ENCODE data around the gene AKAP13. TPM values are rescaled to one million over a fixed set of nuclear protein-coding genes. Genes with fewer than 3 reads are reported as not detected.

AKAP13 gene
- total and polyA plus RNA-seq, 9 donors = 45.3 to 190 (median 98.6) TPM

GRCh38 chr15:85353516-85353915, 26.9 kb upstream of the AKAP13 start:
- Histone ChIP-seq H3K27me3 (no peaks in the 10 kb centered on the region), H3K4me3 (no peak overlapping the region), H3K27ac (no peak overlapping the region), H3K36me3 (no peaks in the 10 kb centered on the region), H3K9me3 (no peaks in the 10 kb centered on the region), H3K4me1 (ENCODE audit: insufficient read depth) (no peaks in the 10 kb centered on the region)
- no peak for DNase-seq
- TF ChIP-seq POLR2A (IDR thresholded peaks at IDR 0.05) = no peak
- intact Hi-C loops (cut with DNase I) = no loop called here

GRCh38 chr15:85354461-85354860, 25.9 kb upstream of the AKAP13 start:
- Histone ChIP-seq H3K27ac (no peak overlapping the region), H3K36me3 (no peaks in the 10 kb centered on the region), H3K9me3 (no peaks in the 10 kb centered on the region), H3K4me3 (no peak overlapping the region), H3K4me1 (ENCODE audit: insufficient read depth) (no peaks in the 10 kb centered on the region), H3K27me3 (no peaks in the 10 kb centered on the region)
- TF ChIP-seq CTCF (IDR thresholded peaks at IDR 0.05) (no peak), EP300 (IDR thresholded peaks at IDR 0.05) (no peak)
- WGBS, 3 donors = 35 to 43% (median 38%) methylated on average over 4 of the region's 4 CpGs
- intact Hi-C loops (cut with DNase I) = no loop called here
- no peak for DNase-seq

DNA sequence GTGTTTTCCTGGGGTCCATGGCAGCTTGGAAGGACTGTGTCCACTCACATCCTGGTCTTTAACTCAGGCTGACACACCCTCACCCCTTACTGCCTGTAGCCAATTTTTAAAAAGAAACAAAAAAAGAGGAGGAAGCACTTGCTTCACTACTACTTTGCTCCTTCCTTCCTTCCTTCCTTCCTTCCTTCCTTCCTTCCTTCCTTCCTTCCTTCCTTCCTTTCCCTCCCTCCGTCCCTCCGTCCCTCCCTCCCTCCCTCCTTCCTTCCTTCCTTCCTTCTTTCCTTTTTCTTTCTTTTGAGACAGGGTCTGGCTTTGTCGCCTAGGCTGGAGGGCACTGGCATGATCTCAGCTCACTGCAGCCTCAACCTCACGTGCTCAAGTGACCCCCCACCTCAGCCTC, 25.5 kb upstream of the AKAP13 start:
- no peaks in the 10 kb centered on the region for H3K27me3 ChIP-seq
- WGBS, 3 donors = 83 to 96% (median 91%) methylated on average over 4 of the region's 4 CpGs
- H3K4me3 ChIP-seq = no peak overlapping the region
- no peak overlapping the region for H3K27ac ChIP-seq
- no peaks in the 10 kb centered on the region for H3K36me3 ChIP-seq
- no peak for TF ChIP-seq EP300 (IDR thresholded peaks at IDR 0.05)
- TF ChIP-seq POLR2A (IDR thresholded peaks at IDR 0.05) = no peak
- TF ChIP-seq CTCF (IDR thresholded peaks at IDR 0.05) = no peak
- DNase-seq = no peak
- no peaks in the 10 kb centered on the region for H3K9me3 ChIP-seq
- no peaks in the 10 kb centered on the region for H3K4me1 ChIP-seq (ENCODE audit: insufficient read depth)
- intact Hi-C loops (cut with DNase I) = no loop called here

DNA sequence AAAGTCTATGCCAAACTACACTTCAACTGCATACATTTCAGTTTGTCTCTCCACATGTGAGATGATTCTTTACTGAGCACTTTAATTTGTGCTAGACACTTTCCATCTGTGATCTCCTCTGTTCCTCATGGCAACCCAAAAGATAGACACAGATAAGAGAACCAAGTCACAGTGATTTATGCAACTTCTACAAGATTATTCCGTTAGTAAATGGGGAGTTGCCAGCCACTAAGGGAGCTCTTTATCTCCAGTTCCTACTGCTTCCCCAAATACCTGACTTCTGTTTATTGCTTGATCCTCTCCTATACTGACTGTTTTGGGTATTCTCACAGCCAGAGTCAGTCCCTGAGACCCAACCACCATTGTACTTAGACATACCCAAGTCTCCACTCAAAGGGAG, 24.1 kb upstream of the AKAP13 start:
- Histone ChIP-seq H3K4me1 (ENCODE audit: insufficient read depth) (no peaks in the 10 kb centered on the region), H3K36me3 (no peaks in the 10 kb centered on the region), H3K27me3 (no peaks in the 10 kb centered on the region), H3K9me3 (no peaks in the 10 kb centered on the region), H3K4me3 (no peak overlapping the region), H3K27ac (no peak overlapping the region)
- 57 to 63% (median 61%) methylated on average over 1 of the region's 1 CpG for WGBS, 3 donors
- intact Hi-C loops (cut with DNase I) = no loop called here
- TF ChIP-seq POLR2A (IDR thresholded peaks at IDR 0.05) (no peak), CTCF (IDR thresholded peaks at IDR 0.05) (no peak), EP300 (IDR thresholded peaks at IDR 0.05) (no peak)
- DNase-seq = no peak

GRCh38 chr15:85361323-85361722, 19.1 kb upstream of the AKAP13 start:
- Histone ChIP-seq H3K27ac (no peak overlapping the region), H3K27me3 (no peaks in the 10 kb centered on the region), H3K4me3 (no peak overlapping the region), H3K36me3 (no peaks in the 10 kb centered on the region), H3K4me1 (ENCODE audit: insufficient read depth) (no peaks in the 10 kb centered on the region), H3K9me3 (no peaks in the 10 kb centered on the region)
- intact Hi-C loops (cut with DNase I) = no loop called here
- no peak for DNase-seq
- TF ChIP-seq CTCF (IDR thresholded peaks at IDR 0.05) (no peak), POLR2A (IDR thresholded peaks at IDR 0.05) (no peak), EP300 (IDR thresholded peaks at IDR 0.05) (no peak)
- 82 to 91% (median 85%) methylated on average over 4 of the region's 4 CpGs for WGBS, 3 donors

Data from ovary (tissue), 9 donors.